K562 (cell line): ENCODE results near the gene LYPD6B.

Source experiments
- EP300 ChIP-seq: IDR thresholded peaks from 2 replicates; pipeline ENCODE4 v1.6.1; 2012; ENCODE audit warnings: low read length, improper control_type of control experiment
- TRIM24 ChIP-seq, 2 experiments: fragments of 450-650 bp; IDR thresholded peaks; 2 replicates each; pipeline ENCODE4 v1.6.1; 2016
- TF ChIP-seq, protein P1 (sequence below): sonication (generic); formaldehyde crosslinking; IDR thresholded peaks from 2 replicates; pipeline ENCODE4 v1.8.1; 2023; ENCODE audit warnings: mild to moderate bottlenecking, missing genetic modification reagents, moderate library complexity
- TF ChIP-seq, protein P2 (sequence below), 3 experiments: IDR thresholded peaks in 2 of 3; conservative IDR thresholded peaks in 1 of 3; 2 replicates each; pipeline ENCODE4 v1.5.1; 2011 to 2012; ENCODE audit warnings: low read length in 3 of 3, mild to moderate bottlenecking in 3 of 3, control low read depth in 2 of 3, improper control_type of control experiment in 1 of 3, inconsistent platforms in 1 of 3, low read depth in 1 of 3, mixed read lengths in 1 of 3, moderate library complexity in 1 of 3; ENCODE audit not compliant: insufficient read depth in 2 of 3
- TF ChIP-seq, protein P3 (sequence below): fragments of 250-450 bp; sonication (Bioruptor Pico); IDR thresholded peaks from 2 replicates; pipeline ENCODE4 v1.4.0; 2020; ENCODE audit warnings: mild to moderate bottlenecking, moderate library complexity, borderline replicate concordance

DNA sequence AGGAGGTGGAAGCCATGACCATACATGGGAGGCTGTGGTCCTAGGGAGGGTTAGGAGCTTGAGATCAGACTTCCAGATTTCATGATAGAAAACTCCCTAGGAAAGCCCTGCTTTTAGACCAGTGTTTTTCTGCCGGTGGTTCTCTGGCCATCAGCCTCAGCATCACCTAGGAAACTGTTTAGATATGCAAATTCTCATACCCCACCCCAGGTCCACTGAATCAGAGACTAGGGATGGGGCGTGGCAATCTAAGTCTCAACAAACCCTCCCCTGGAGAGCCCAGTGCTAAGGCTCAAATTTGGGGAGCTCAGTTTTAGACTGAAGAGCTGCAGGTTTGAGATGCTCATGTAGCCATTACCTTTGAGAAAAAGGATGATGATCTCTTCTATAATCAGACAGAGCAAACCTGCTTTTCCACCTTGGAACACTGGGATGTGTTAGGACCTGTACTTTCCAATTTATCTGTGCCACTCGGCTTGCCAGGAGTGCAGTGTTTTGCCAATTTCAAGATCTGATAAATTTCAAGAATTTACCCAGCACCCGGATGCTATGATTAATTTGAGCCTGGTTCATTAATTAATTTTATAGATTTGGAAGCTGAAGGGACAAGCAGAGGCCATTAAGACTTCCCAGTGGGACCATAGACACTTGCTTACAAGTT, 31.5 kb upstream of the LYPD6B start:
- TF ChIP-seq, protein P1, sequence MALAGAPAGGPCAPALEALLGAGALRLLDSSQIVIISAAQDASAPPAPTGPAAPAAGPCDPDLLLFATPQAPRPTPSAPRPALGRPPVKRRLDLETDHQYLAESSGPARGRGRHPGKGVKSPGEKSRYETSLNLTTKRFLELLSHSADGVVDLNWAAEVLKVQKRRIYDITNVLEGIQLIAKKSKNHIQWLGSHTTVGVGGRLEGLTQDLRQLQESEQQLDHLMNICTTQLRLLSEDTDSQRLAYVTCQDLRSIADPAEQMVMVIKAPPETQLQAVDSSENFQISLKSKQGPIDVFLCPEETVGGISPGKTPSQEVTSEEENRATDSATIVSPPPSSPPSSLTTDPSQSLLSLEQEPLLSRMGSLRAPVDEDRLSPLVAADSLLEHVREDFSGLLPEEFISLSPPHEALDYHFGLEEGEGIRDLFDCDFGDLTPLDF (CRISPR knock-in tag), result no peak
- TF ChIP-seq TRIM24 (IDR thresholded peaks at IDR 0.05) (no peak), EP300 (no peak)
- TF ChIP-seq, protein P2, sequence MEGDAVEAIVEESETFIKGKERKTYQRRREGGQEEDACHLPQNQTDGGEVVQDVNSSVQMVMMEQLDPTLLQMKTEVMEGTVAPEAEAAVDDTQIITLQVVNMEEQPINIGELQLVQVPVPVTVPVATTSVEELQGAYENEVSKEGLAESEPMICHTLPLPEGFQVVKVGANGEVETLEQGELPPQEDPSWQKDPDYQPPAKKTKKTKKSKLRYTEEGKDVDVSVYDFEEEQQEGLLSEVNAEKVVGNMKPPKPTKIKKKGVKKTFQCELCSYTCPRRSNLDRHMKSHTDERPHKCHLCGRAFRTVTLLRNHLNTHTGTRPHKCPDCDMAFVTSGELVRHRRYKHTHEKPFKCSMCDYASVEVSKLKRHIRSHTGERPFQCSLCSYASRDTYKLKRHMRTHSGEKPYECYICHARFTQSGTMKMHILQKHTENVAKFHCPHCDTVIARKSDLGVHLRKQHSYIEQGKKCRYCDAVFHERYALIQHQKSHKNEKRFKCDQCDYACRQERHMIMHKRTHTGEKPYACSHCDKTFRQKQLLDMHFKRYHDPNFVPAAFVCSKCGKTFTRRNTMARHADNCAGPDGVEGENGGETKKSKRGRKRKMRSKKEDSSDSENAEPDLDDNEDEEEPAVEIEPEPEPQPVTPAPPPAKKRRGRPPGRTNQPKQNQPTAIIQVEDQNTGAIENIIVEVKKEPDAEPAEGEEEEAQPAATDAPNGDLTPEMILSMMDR (IDR thresholded peaks at IDR 0.05 in 2 of 3, conservative IDR thresholded peaks at IDR 0.05 in 1 of 3; ENCODE audit: insufficient read depth in 2 of 3, low read depth in 1 of 3, low read length in 3 of 3), result no peak
- TF ChIP-seq, protein P3, sequence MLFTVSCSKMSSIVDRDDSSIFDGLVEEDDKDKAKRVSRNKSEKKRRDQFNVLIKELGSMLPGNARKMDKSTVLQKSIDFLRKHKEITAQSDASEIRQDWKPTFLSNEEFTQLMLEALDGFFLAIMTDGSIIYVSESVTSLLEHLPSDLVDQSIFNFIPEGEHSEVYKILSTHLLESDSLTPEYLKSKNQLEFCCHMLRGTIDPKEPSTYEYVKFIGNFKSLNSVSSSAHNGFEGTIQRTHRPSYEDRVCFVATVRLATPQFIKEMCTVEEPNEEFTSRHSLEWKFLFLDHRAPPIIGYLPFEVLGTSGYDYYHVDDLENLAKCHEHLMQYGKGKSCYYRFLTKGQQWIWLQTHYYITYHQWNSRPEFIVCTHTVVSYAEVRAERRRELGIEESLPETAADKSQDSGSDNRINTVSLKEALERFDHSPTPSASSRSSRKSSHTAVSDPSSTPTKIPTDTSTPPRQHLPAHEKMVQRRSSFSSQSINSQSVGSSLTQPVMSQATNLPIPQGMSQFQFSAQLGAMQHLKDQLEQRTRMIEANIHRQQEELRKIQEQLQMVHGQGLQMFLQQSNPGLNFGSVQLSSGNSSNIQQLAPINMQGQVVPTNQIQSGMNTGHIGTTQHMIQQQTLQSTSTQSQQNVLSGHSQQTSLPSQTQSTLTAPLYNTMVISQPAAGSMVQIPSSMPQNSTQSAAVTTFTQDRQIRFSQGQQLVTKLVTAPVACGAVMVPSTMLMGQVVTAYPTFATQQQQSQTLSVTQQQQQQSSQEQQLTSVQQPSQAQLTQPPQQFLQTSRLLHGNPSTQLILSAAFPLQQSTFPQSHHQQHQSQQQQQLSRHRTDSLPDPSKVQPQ (CRISPR knock-in tag), result no peak
